SK-N-SH (cell line): ENCODE results near the gene SEMA3A. TPM values are rescaled to one million over a fixed set of nuclear protein-coding genes. Genes with fewer than 3 reads are reported as not detected.

Source experiments
- CTCF ChIA-PET: fragments of 300-600, 350-600 bp; formaldehyde crosslinking; extraction: SDS; loops from one replicate; lab custom pipeline; 2021; lab: Yijun Ruan, JAX
- POLR2A ChIA-PET: fragments of 350-600 bp; sonication (Branson Sonifier 250); formaldehyde crosslinking; extraction: SDS; loops from one replicate; lab custom pipeline; 2020; ENCODE audit warnings: antibody characterized with exemption, inconsistent platforms; lab: Yijun Ruan, JAX
- DNase-seq: peaks from one replicate; pipeline ENCODE4 v3.0.0; 2012
- H2AFZ ChIP-seq: fragments of 200-600 bp; sonication (generic); 2 replicates; pipeline ENCODE4 v1.8.1; 2016; ENCODE audit warnings: antibody characterized with exemption, mild to moderate bottlenecking, low read depth
- H3F3A ChIP-seq: fragments of 200-600 bp; sonication (generic); replicated peaks from 2 replicates; pipeline ENCODE3; 2016; ENCODE audit warnings: antibody characterized with exemption, mild to moderate bottlenecking; ENCODE audit not compliant: insufficient read depth
- H3K27ac ChIP-seq, 2 experiments: fragments of 200-500 bp in 1 of 2; fragments of 200-600 bp in 1 of 2; sonication (Bioruptor generic) in 1 of 2; sonication (generic), shearing (Covaris generic) in 1 of 2; 2 replicates each; pipeline versions ENCODE4 v1.5.1 to v1.6.1; 2014 to 2016; ENCODE audit warnings: low read depth in 2 of 2, inconsistent platforms in 1 of 2, low read length in 1 of 2, mild to moderate bottlenecking in 1 of 2, mixed read lengths in 1 of 2
- H3K27me3 ChIP-seq: fragments of 200-600 bp; sonication (generic), shearing (Covaris generic); 2 replicates; pipeline ENCODE4 v1.6.1; 2016; ENCODE audit warnings: mixed run types; ENCODE audit not compliant: insufficient read depth
- H3K36me3 ChIP-seq, 2 experiments: fragments of 200-500 bp in 1 of 2; fragments of 200-600 bp in 1 of 2; sonication (Bioruptor generic) in 1 of 2; sonication (generic) in 1 of 2; replicated peaks in 1 of 2; 2 replicates each; pipeline versions ENCODE3 to v1.5.1; 2014 to 2016; ENCODE audit warnings: low read length in 1 of 2, mild to moderate bottlenecking in 1 of 2; ENCODE audit not compliant: insufficient read depth in 2 of 2, control insufficient read depth in 1 of 2
- H3K4me1 ChIP-seq, 2 experiments: fragments of 200-500 bp in 1 of 2; fragments of 200-600 bp in 1 of 2; sonication (Bioruptor generic) in 1 of 2; sonication (generic), shearing (Covaris generic) in 1 of 2; 2 replicates each; pipeline versions ENCODE4 v1.5.1 to v1.6.1; 2014 to 2016; ENCODE audit warnings: low read depth in 1 of 2, low read length in 1 of 2, mixed run types in 1 of 2; ENCODE audit not compliant: insufficient read depth in 2 of 2, control insufficient read depth in 1 of 2
- H3K4me2 ChIP-seq: fragments of 200-600 bp; sonication (generic), shearing (Covaris generic); 2 replicates; pipeline ENCODE4 v1.6.1; 2017; ENCODE audit warnings: mixed run types
- H3K4me3 ChIP-seq, 2 experiments: fragments of 200-500 bp in 1 of 2; fragments of 200-600 bp in 1 of 2; sonication (Bioruptor generic) in 1 of 2; sonication (generic), shearing (Covaris generic) in 1 of 2; 2 replicates each; pipeline versions ENCODE4 v1.5.1 to v1.8.1; 2014 to 2016; ENCODE audit warnings: low read depth in 2 of 2, inconsistent platforms in 1 of 2, low read length in 1 of 2, mild to moderate bottlenecking in 1 of 2, mixed read lengths in 1 of 2, moderate library complexity in 1 of 2
- H3K79me2 ChIP-seq: fragments of 200-600 bp; sonication (generic); 2 replicates; pipeline ENCODE4 v1.8.1; 2017; ENCODE audit warnings: mild to moderate bottlenecking; ENCODE audit not compliant: insufficient read depth
- H3K9ac ChIP-seq: fragments of 200-600 bp; sonication (generic); 2 replicates; pipeline ENCODE4 v1.6.1; 2017; ENCODE audit warnings: mixed run types
- H3K9me2 ChIP-seq: fragments of 200-600 bp; sonication (generic); 2 replicates; pipeline ENCODE4 v1.6.1; 2017; ENCODE audit warnings: mixed run types
- H3K9me3 ChIP-seq: fragments of 200-600 bp; sonication (generic); 2 replicates; pipeline ENCODE4 v1.6.1; 2017; ENCODE audit warnings: mixed run types, mild to moderate bottlenecking, moderate library complexity
- H4K20me1 ChIP-seq: fragments of 200-600 bp; sonication (generic); 2 replicates; pipeline ENCODE4 v1.6.1; 2017; ENCODE audit warnings: mild to moderate bottlenecking, mixed run types; ENCODE audit not compliant: insufficient read depth
- CHD2 ChIP-seq: fragments of 150-350 bp; IDR thresholded peaks from 2 replicates; pipeline ENCODE4 v1.6.1; 2018; ENCODE audit warnings: low read length; ENCODE audit not compliant: partially characterized antibody
- EP300 ChIP-seq, 2 experiments: IDR thresholded peaks; 2 replicates each; pipeline versions ENCODE4 v1.4.0 to v1.6.1; 2012; ENCODE audit warnings: borderline replicate concordance in 1 of 2, low read depth in 1 of 2, low read length in 1 of 2
- FOSL2 ChIP-seq: IDR thresholded peaks from 2 replicates; pipeline ENCODE4 v1.4.0; 2012; ENCODE audit warnings: low read depth, mild to moderate bottlenecking, moderate library complexity, borderline replicate concordance
- FOXM1 ChIP-seq: IDR thresholded peaks from 2 replicates; pipeline ENCODE4 v1.4.0; 2012; ENCODE audit warnings: low read depth, mild to moderate bottlenecking
- IRF3 ChIP-seq: fragments of 150-350 bp; IDR thresholded peaks from 2 replicates; pipeline ENCODE4 v1.6.1; 2016; ENCODE audit warnings: mild to moderate bottlenecking, low read depth, low read length
- JUND ChIP-seq: IDR thresholded peaks from 2 replicates; pipeline ENCODE4 v1.4.0; 2012
- MEF2A ChIP-seq: IDR thresholded peaks from 2 replicates; pipeline ENCODE4 v1.4.0; 2012; ENCODE audit warnings: low read depth, borderline replicate concordance
- NFIC ChIP-seq: IDR thresholded peaks from 2 replicates; pipeline ENCODE4 v1.4.0; 2012; ENCODE audit warnings: borderline replicate concordance
- NRF1 ChIP-seq: IDR thresholded peaks from 2 replicates; pipeline ENCODE4 v1.6.1; 2012; ENCODE audit warnings: low read depth, mild to moderate bottlenecking, low read length
- PBX3 ChIP-seq: IDR thresholded peaks from 2 replicates; pipeline ENCODE4; 2012
- RAD21 ChIP-seq: IDR thresholded peaks from 2 replicates; pipeline ENCODE4 v1.6.1; 2012; ENCODE audit warnings: mild to moderate bottlenecking, low read length
- RFX5 ChIP-seq: IDR thresholded peaks from 2 replicates; pipeline ENCODE4 v1.6.1; 2012; ENCODE audit warnings: mild to moderate bottlenecking, improper control_type of control experiment, low read length
- SIN3A ChIP-seq: IDR thresholded peaks from 2 replicates; pipeline ENCODE4 v1.6.1; 2012; ENCODE audit warnings: low read depth, mild to moderate bottlenecking, low read length, moderate library complexity, borderline replicate concordance
- TAF1 ChIP-seq: IDR thresholded peaks from 2 replicates; pipeline ENCODE4 v1.6.1; 2012; ENCODE audit warnings: low read depth, mild to moderate bottlenecking, low read length, moderate library complexity, borderline replicate concordance
- TCF12 ChIP-seq: IDR thresholded peaks from 2 replicates; pipeline ENCODE4 v1.4.0; 2012
- TEAD4 ChIP-seq: IDR thresholded peaks from 2 replicates; pipeline ENCODE4 v1.4.0; 2012; ENCODE audit warnings: mild to moderate bottlenecking, borderline replicate concordance; ENCODE audit not compliant: insufficient read depth
- WGBS: methylation state at CpG from one replicate; pipeline ENCODE4 v1.1.6; 2017; ENCODE audit warnings: low lambda C conversion rate; 5-methylcytosine and 5-hydroxymethylcytosine counted together
- polyA plus RNA-seq, 3 experiments: library from polyadenylated mRNA; depleted of rRNA; stranded (reverse); fragments of >200 nt; gene quantifications; 2 replicates each; pipeline ENCODE4 v1.2.3, GENCODE V29; 2012

The SEMA3A gene
- polyA plus RNA-seq, 1 of the 3 experiments (the other 2 are of a cell fraction), result 15.9 TPM

GRCh38 chr7:84104826-84105225 is 89.8 kb downstream of the SEMA3A start:
- TF ChIP-seq TAF1 (no peak), JUND (no peak), CHD2 (no peak), TEAD4 (no peak), NRF1 (no peak), EP300 (IDR thresholded peaks at IDR 0.05; ENCODE audit: borderline replicate concordance in 1 of 2, low read depth in 1 of 2, low read length in 1 of 2) (no peak), RAD21 (no peak), TCF12 (no peak), FOXM1 (no peak), IRF3 (no peak), NFIC (no peak), FOSL2 (no peak), SIN3A (no peak), RFX5 (no peak), PBX3 (no peak)
- Histone ChIP-seq H4K20me1 (no peaks in the 10 kb centered on the region), H3K79me2 (no peaks in the 10 kb centered on the region), H3F3A (peaks cover 18% of the 10 kb centered on the region), H3K4me1 (peaks cover 0 to 23% of the 10 kb centered on the region in 2 experiments; a peak in 3 of 4 replicates), H2AFZ (no peak overlapping the region), H3K4me3 (no peak overlapping the region), H3K4me2 (no peak overlapping the region), H3K9ac (no peak overlapping the region), H3K36me3 (no peaks in the 10 kb centered on the region), H3K9me2 (no peaks in the 10 kb centered on the region), H3K27me3 (no peaks in the 10 kb centered on the region), H3K9me3 (no peaks in the 10 kb centered on the region), H3K27ac (peak overlapping the region; percentile 34 to 45; a peak in 2 of 4 replicates)
- no peak for DNase-seq
- CTCF ChIA-PET, result no interaction called here
- 89% methylated on average over 3 of the region's 3 CpGs for WGBS
- POLR2A ChIA-PET, result no interaction called here

GRCh38 chr7:84102213-84102612 is 92.4 kb downstream of the SEMA3A start:
- CTCF ChIA-PET, result interaction anchor here (1.0 to 1.4 kb wide), 3 partner anchors 9 to 103 kb away, joined by 3 to 4 read pairs (median 4); no protein-coding TSS in a partner anchor
- Histone ChIP-seq H4K20me1 (no peaks in the 10 kb centered on the region), H3K9me2 (no peaks in the 10 kb centered on the region), H3K4me2 (no peak overlapping the region), H2AFZ (no peak overlapping the region), H3K4me3 (no peak overlapping the region), H3K4me1 (peaks cover 0 to 17% of the 10 kb centered on the region in 2 experiments; a peak in 3 of 4 replicates), H3K9ac (no peak overlapping the region), H3K36me3 (no peaks in the 10 kb centered on the region), H3K27ac (no peak overlapping the region), H3K27me3 (no peaks in the 10 kb centered on the region), H3F3A (peaks cover 18% of the 10 kb centered on the region), H3K79me2 (no peaks in the 10 kb centered on the region), H3K9me3 (no peaks in the 10 kb centered on the region)
- no peak for DNase-seq
- TF ChIP-seq MEF2A, result no peak
- TF ChIP-seq TCF12, result peak; percentile 45; the same call in 1 of the 2 replicates
- peak; percentile 52; the same call in 1 of the 2 replicates for TF ChIP-seq PBX3
- TF ChIP-seq EP300 (IDR thresholded peaks at IDR 0.05; ENCODE audit: borderline replicate concordance in 1 of 2, low read depth in 1 of 2, low read length in 1 of 2), result peak in 1 of 2 experiments; percentile 15; a peak in 1 of 4 replicates
- WGBS, result 96% methylated on average over 1 of the region's 1 CpG
- POLR2A ChIA-PET, result no interaction called here
